ENCODE data around the gene IRS1.

Gene IRS1

DNA sequence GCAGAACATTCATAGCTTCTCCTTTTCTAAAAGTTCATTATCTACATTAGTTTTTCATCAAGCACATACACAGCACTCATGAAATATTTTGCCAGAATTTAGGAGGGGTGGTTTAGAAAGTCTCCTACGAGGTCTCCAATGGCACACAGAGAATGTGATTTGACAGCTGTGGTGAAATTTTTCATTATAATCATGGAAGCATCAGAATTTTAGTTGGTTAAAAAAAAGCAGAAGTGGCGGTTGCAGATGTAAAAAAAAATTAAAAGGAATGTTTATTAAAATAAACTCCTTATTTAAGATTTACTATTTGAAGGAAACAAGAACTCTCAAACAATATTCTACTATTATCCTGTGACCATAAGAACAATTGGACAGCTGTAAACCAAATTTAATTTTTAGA, 25.4 kb upstream of the IRS1 start:
- TF ChIP-seq POLR2AphosphoS5 (IDR thresholded peaks at IDR 0.05; ENCODE audit: low read depth, low read length) (no peak), FOXP2 (optimal IDR thresholded peaks at IDR 0.05; ENCODE audit: borderline replicate concordance, extremely low read depth, extremely low read length, insufficient read depth) (no peak), TAF1 (IDR thresholded peaks at IDR 0.05; ENCODE audit: borderline replicate concordance, insufficient read depth, low read length) (no peak), SIN3A (IDR thresholded peaks at IDR 0.05; ENCODE audit: borderline replicate concordance, insufficient read depth, low read length) (no peak)
- TF ChIP-seq, protein P1, sequence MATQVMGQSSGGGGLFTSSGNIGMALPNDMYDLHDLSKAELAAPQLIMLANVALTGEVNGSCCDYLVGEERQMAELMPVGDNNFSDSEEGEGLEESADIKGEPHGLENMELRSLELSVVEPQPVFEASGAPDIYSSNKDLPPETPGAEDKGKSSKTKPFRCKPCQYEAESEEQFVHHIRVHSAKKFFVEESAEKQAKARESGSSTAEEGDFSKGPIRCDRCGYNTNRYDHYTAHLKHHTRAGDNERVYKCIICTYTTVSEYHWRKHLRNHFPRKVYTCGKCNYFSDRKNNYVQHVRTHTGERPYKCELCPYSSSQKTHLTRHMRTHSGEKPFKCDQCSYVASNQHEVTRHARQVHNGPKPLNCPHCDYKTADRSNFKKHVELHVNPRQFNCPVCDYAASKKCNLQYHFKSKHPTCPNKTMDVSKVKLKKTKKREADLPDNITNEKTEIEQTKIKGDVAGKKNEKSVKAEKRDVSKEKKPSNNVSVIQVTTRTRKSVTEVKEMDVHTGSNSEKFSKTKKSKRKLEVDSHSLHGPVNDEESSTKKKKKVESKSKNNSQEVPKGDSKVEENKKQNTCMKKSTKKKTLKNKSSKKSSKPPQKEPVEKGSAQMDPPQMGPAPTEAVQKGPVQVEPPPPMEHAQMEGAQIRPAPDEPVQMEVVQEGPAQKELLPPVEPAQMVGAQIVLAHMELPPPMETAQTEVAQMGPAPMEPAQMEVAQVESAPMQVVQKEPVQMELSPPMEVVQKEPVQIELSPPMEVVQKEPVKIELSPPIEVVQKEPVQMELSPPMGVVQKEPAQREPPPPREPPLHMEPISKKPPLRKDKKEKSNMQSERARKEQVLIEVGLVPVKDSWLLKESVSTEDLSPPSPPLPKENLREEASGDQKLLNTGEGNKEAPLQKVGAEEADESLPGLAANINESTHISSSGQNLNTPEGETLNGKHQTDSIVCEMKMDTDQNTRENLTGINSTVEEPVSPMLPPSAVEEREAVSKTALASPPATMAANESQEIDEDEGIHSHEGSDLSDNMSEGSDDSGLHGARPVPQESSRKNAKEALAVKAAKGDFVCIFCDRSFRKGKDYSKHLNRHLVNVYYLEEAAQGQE (IDR thresholded peaks at IDR 0.05; ENCODE audit: insufficient read depth in 1 of 2, low read depth in 2 of 2, low read length in 2 of 2), result no peak

DNA sequence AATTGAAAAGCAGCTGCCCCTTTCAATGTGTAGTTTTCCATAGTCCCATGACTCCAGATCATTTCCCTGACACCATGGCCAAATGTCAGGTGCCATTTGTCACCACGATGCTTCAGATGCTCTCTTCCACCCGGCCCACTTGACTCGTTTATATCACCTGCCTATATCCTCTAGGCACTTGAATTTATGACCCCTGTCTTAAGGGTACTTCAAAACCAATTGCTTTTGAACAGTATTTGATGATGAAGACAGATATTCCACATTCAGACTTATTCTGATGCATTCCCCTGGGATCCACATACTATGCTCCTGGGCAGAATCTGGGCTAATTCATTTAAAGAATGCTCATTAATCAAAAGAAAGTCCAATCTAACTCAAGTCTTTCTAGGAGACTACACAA, 19.3 kb upstream of the IRS1 start:
- TF ChIP-seq POLR2AphosphoS5 (IDR thresholded peaks at IDR 0.05; ENCODE audit: low read depth, low read length), result no peak
- TF ChIP-seq TAF1 (IDR thresholded peaks at IDR 0.05; ENCODE audit: borderline replicate concordance, insufficient read depth, low read length), result no peak
- TF ChIP-seq SIN3A (IDR thresholded peaks at IDR 0.05; ENCODE audit: borderline replicate concordance, insufficient read depth, low read length), result no peak
- TF ChIP-seq, protein P1 (IDR thresholded peaks at IDR 0.05; ENCODE audit: insufficient read depth in 1 of 2, low read depth in 2 of 2, low read length in 2 of 2), result no peak
- no peak for TF ChIP-seq FOXP2 (optimal IDR thresholded peaks at IDR 0.05; ENCODE audit: borderline replicate concordance, extremely low read depth, extremely low read length, insufficient read depth)

DNA sequence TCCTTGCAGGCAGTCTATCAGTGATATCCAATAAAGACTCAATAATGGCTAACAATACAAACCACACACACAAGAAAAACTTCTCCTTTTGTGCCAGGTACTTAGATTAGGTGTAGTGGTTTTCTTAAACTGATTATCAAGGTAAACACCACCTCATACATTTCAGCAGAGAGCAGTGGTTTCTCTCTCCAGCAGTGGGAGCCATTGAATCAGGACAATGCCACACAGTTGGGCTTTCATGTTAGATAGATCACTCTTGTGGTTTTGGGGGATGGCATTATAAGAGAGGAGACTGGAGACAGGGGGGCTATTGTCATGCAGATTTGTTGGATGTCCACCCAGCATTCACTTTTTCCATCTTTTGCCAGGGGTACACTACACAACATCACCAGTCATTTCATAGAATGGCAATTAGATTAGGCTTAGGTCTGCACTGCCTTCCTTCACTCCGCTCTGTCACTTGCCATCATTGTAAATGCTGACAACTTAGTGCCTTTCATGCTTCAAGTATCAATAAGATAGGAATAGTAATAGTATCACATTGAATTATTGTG, 13.6 kb upstream of the IRS1 start:
- TF ChIP-seq FOXP2 (optimal IDR thresholded peaks at IDR 0.05; ENCODE audit: borderline replicate concordance, extremely low read depth, extremely low read length, insufficient read depth) (no peak), SIN3A (IDR thresholded peaks at IDR 0.05; ENCODE audit: borderline replicate concordance, insufficient read depth, low read length) (no peak), TAF1 (IDR thresholded peaks at IDR 0.05; ENCODE audit: borderline replicate concordance, insufficient read depth, low read length) (no peak), POLR2AphosphoS5 (IDR thresholded peaks at IDR 0.05; ENCODE audit: low read depth, low read length) (no peak)
- TF ChIP-seq, protein P1 (IDR thresholded peaks at IDR 0.05; ENCODE audit: insufficient read depth in 1 of 2, low read depth in 2 of 2, low read length in 2 of 2), result no peak

DNA sequence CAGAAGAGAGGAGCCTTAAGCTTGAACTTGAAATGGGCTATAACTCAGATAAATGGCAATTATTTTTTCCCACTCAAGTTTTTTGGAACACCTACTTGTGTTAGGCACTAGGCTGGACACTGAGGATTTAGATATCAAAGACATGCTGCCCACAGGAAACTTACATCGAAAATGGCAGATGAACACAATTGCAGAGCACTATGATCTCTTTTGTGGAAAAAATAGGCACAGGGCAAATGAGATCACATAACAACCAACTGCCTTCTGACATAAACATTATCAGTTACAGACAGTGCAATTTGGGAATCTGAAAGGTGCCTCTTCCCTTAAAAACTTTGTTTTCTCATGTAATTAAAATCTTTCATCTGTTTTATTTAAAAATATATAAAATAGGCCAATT, 3.8 kb upstream of the IRS1 start:
- TF ChIP-seq TAF1 (IDR thresholded peaks at IDR 0.05; ENCODE audit: borderline replicate concordance, insufficient read depth, low read length), result no peak
- no peak for TF ChIP-seq FOXP2 (optimal IDR thresholded peaks at IDR 0.05; ENCODE audit: borderline replicate concordance, extremely low read depth, extremely low read length, insufficient read depth)
- TF ChIP-seq, protein P1 (IDR thresholded peaks at IDR 0.05; ENCODE audit: insufficient read depth in 1 of 2, low read depth in 2 of 2, low read length in 2 of 2), result no peak
- TF ChIP-seq POLR2AphosphoS5 (IDR thresholded peaks at IDR 0.05; ENCODE audit: low read depth, low read length), result no peak
- TF ChIP-seq SIN3A (IDR thresholded peaks at IDR 0.05; ENCODE audit: borderline replicate concordance, insufficient read depth, low read length), result no peak

DNA sequence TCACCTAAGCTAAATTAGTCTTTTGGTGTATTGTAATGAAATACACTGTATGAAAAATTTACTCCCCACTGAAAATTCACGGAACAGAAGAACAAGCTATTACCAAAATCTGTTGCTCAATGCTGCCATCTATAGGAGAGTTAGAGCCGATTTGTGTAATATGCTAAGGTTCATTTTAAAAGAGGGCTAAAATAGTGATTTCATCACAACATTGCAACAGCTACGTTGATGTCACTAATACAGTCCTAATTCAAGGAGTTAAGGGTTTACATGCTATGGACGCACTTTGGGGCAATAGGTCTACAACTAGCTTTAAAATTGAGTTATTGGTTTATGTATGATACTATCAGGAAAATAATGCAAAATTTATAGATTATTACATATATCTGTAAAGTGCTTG, 3.0 kb upstream of the IRS1 start:
- TF ChIP-seq FOXP2 (optimal IDR thresholded peaks at IDR 0.05; ENCODE audit: borderline replicate concordance, extremely low read depth, extremely low read length, insufficient read depth) (no peak), SIN3A (IDR thresholded peaks at IDR 0.05; ENCODE audit: borderline replicate concordance, insufficient read depth, low read length) (no peak), POLR2AphosphoS5 (IDR thresholded peaks at IDR 0.05; ENCODE audit: low read depth, low read length) (no peak), TAF1 (IDR thresholded peaks at IDR 0.05; ENCODE audit: borderline replicate concordance, insufficient read depth, low read length) (no peak)
- TF ChIP-seq, protein P1 (IDR thresholded peaks at IDR 0.05; ENCODE audit: insufficient read depth in 1 of 2, low read depth in 2 of 2, low read length in 2 of 2), result no peak
